Activated T-helper 1 cell treated with anti-CD3 and anti-CD28 coated beads, Interleukin-12 subunit alpha, Interleukin-12 subunit beta, Interleukin-2, Interleukin-4 antibody, amounts not matched to agents 30 ng/mL and 10 ng/mL and 1 ng/mL, durations not matched to agents 14 hours and 24 hours and 36 hours (primary cell): ENCODE data around the gene IQSEC1. TPM values are rescaled to one million over a fixed set of nuclear protein-coding genes. Genes with fewer than 3 reads are reported as not detected.

ENCODE experiments used
- DNase-seq: peaks from one replicate; pipeline ENCODE4 v3.0.0; 2021; ENCODE audit warnings: low spot score
- H3K27ac Mint-ChIP-seq: one replicate; pipeline ENCODE4 v1.8.0; 2021; ENCODE audit warnings: mild to moderate bottlenecking, mixed read lengths
- H3K27me3 Mint-ChIP-seq: one replicate; pipeline ENCODE4 v1.8.0; 2022; ENCODE audit warnings: mild to moderate bottlenecking, moderate library complexity, mixed read lengths; ENCODE audit not compliant: insufficient read depth
- H3K36me3 Mint-ChIP-seq: one replicate; pipeline ENCODE4 v1.8.0; 2021; ENCODE audit warnings: low read depth, mixed read lengths
- H3K4me1 Mint-ChIP-seq: one replicate; pipeline ENCODE4 v1.8.0; 2021; ENCODE audit warnings: low read depth, mixed read lengths
- H3K4me3 Mint-ChIP-seq: one replicate; pipeline ENCODE4 v1.8.0; 2021; ENCODE audit warnings: mild to moderate bottlenecking, moderate library complexity, mixed read lengths
- H3K9me3 Mint-ChIP-seq: one replicate; pipeline ENCODE4 v1.8.0; 2021; ENCODE audit warnings: mixed read lengths
- intact Hi-C: fragments of 100-400 bp; cut with micrococcal nuclease; formaldehyde crosslinking; loops from one replicate; pipeline ENCODE4 v1.15.1; 2024
- total RNA-seq: library from RNA; stranded (reverse); gene quantifications from 2 replicates; pipeline ENCODE4 v1.2.3, GENCODE V29; 2022

Gene IQSEC1
- total RNA-seq, 1 donor from 2014 or later: 31.4 TPM

- peaks cover 41% of the 10 kb centered on the region for H3K27me3 Mint-ChIP-seq
- H3K4me1 Mint-ChIP-seq: no peaks in the 10 kb centered on the region
- no peaks in the 10 kb centered on the region for H3K36me3 Mint-ChIP-seq
- H3K4me3 Mint-ChIP-seq: no peak overlapping the region
- no peak for DNase-seq
- H3K9me3 Mint-ChIP-seq: no peaks in the 10 kb centered on the region
- H3K27ac Mint-ChIP-seq: no peak overlapping the region
- intact Hi-C loops: no loop called here
Observed at GRCh38 chr3:13077431-13078162, 4.4 kb upstream of the IQSEC1 start.

- intact Hi-C loops: no loop called here
- Mint-ChIP-seq H3K36me3 (no peaks in the 10 kb centered on the region), H3K27ac (no peak overlapping the region), H3K9me3 (no peaks in the 10 kb centered on the region), H3K4me1 (peaks cover 2% of the 10 kb centered on the region), H3K27me3 (peaks cover 38% of the 10 kb centered on the region), H3K4me3 (no peak overlapping the region)
- DNase-seq: no peak
Observed at GRCh38 chr3:13075986-13076654, 2.9 kb upstream of the IQSEC1 start.

GRCh38 chr3:13075318-13075717 is 2.1 kb upstream of the IQSEC1 start:
- intact Hi-C loops: no loop called here
- H3K27me3 Mint-ChIP-seq: peaks cover 37% of the 10 kb centered on the region
- H3K27ac Mint-ChIP-seq: no peak overlapping the region
- no peak for DNase-seq
- no peak overlapping the region for H3K4me3 Mint-ChIP-seq
- H3K9me3 Mint-ChIP-seq: no peaks in the 10 kb centered on the region
- no peaks in the 10 kb centered on the region for H3K36me3 Mint-ChIP-seq
- H3K4me1 Mint-ChIP-seq: peaks cover 10% of the 10 kb centered on the region

GRCh38 chr3:13074006-13074375 is 762 bp upstream of the IQSEC1 start:
- Mint-ChIP-seq H3K36me3 (peaks cover 2% of the 10 kb centered on the region), H3K9me3 (no peaks in the 10 kb centered on the region), H3K27ac (peak overlapping the region; percentile 38), H3K27me3 (peaks cover 33% of the 10 kb centered on the region), H3K4me3 (peak overlapping the region; percentile 57), H3K4me1 (peaks cover 23% of the 10 kb centered on the region)
- intact Hi-C loops: loop anchor here (5.0 kb wide), 1 partner anchor 107 kb away; no protein-coding TSS in a partner anchor
- DNase-seq: no peak

GRCh38 chr3:13072600-13073325 is 466 bp downstream of the IQSEC1 start:
- no peak for DNase-seq
- H3K4me3 Mint-ChIP-seq: peak overlapping the region; percentile 84
- H3K9me3 Mint-ChIP-seq: no peaks in the 10 kb centered on the region
- H3K27me3 Mint-ChIP-seq: peaks cover 33% of the 10 kb centered on the region
- H3K4me1 Mint-ChIP-seq: peaks cover 32% of the 10 kb centered on the region
- H3K27ac Mint-ChIP-seq: peak overlapping the region; percentile 68
- peaks cover 2% of the 10 kb centered on the region for H3K36me3 Mint-ChIP-seq
- intact Hi-C loops: loop anchor here (1.0 to 5.0 kb wide), 4 partner anchors 57 to 105 kb away; no protein-coding TSS in a partner anchor

- Mint-ChIP-seq H3K27me3 (peaks cover 30% of the 10 kb centered on the region), H3K9me3 (no peaks in the 10 kb centered on the region), H3K27ac (no peak overlapping the region), H3K4me1 (peaks cover 32% of the 10 kb centered on the region), H3K36me3 (peaks cover 2% of the 10 kb centered on the region), H3K4me3 (peak overlapping the region; percentile 84)
- intact Hi-C loops: loop anchor here (2.0 to 5.0 kb wide), 3 partner anchors 61 to 105 kb away; no protein-coding TSS in a partner anchor
- no peak for DNase-seq
Observed at GRCh38 chr3:13072239-13072599, 1.0 kb downstream of the IQSEC1 start.

GRCh38 chr3:13071695-13072094 is 1.5 kb downstream of the IQSEC1 start:
- Mint-ChIP-seq H3K9me3 (no peaks in the 10 kb centered on the region), H3K4me3 (peak overlapping the region; percentile 47), H3K36me3 (peaks cover 2% of the 10 kb centered on the region), H3K27me3 (peaks cover 25% of the 10 kb centered on the region), H3K27ac (no peak overlapping the region), H3K4me1 (peaks cover 32% of the 10 kb centered on the region)
- intact Hi-C loops: loop anchor here (2.0 to 5.0 kb wide), 3 partner anchors 61 to 104 kb away; no protein-coding TSS in a partner anchor
- no peak for DNase-seq

- Mint-ChIP-seq H3K27me3 (peaks cover 18% of the 10 kb centered on the region), H3K4me1 (peaks cover 40% of the 10 kb centered on the region), H3K9me3 (no peaks in the 10 kb centered on the region), H3K36me3 (peaks cover 2% of the 10 kb centered on the region), H3K4me3 (peak overlapping the region; percentile 55), H3K27ac (peak overlapping the region; percentile 93)
- DNase-seq: no peak
- intact Hi-C loops: loop anchor here (5.0 kb wide), 1 partner anchor 103 kb away; no protein-coding TSS in a partner anchor
Observed at GRCh38 chr3:13070391-13071070, 2.7 kb downstream of the IQSEC1 start.

GRCh38 chr3:13069495-13069894 is 3.7 kb downstream of the IQSEC1 start:
- peak; percentile 59 for DNase-seq
- H3K9me3 Mint-ChIP-seq: no peaks in the 10 kb centered on the region
- H3K36me3 Mint-ChIP-seq: peaks cover 2% of the 10 kb centered on the region
- peak overlapping the region; percentile 55 for H3K4me3 Mint-ChIP-seq
- H3K27me3 Mint-ChIP-seq: peaks cover 10% of the 10 kb centered on the region
- peak overlapping the region; percentile 93 for H3K27ac Mint-ChIP-seq
- peaks cover 40% of the 10 kb centered on the region for H3K4me1 Mint-ChIP-seq
- intact Hi-C loops: no loop called here

GRCh38 chr3:13068269-13069010 is 4.8 kb downstream of the IQSEC1 start:
- intact Hi-C loops: no loop called here
- H3K9me3 Mint-ChIP-seq: no peaks in the 10 kb centered on the region
- DNase-seq: no peak
- H3K4me3 Mint-ChIP-seq: no peak overlapping the region
- peaks cover 40% of the 10 kb centered on the region for H3K4me1 Mint-ChIP-seq
- no peaks in the 10 kb centered on the region for H3K27me3 Mint-ChIP-seq
- H3K36me3 Mint-ChIP-seq: peaks cover 2% of the 10 kb centered on the region
- peak overlapping the region; percentile 93 for H3K27ac Mint-ChIP-seq

GRCh38 chr3:13067778-13068177 is 5.5 kb downstream of the IQSEC1 start:
- Mint-ChIP-seq H3K27ac (no peak overlapping the region), H3K9me3 (no peaks in the 10 kb centered on the region), H3K4me1 (peaks cover 40% of the 10 kb centered on the region), H3K4me3 (no peak overlapping the region), H3K36me3 (peaks cover 3% of the 10 kb centered on the region), H3K27me3 (no peaks in the 10 kb centered on the region)
- DNase-seq: no peak
- intact Hi-C loops: no loop called here

- Mint-ChIP-seq H3K9me3 (no peaks in the 10 kb centered on the region), H3K27me3 (no peaks in the 10 kb centered on the region), H3K27ac (peak overlapping the region; percentile 44), H3K4me1 (peaks cover 40% of the 10 kb centered on the region), H3K36me3 (peaks cover 3% of the 10 kb centered on the region), H3K4me3 (no peak overlapping the region)
- no peak for DNase-seq
- intact Hi-C loops: no loop called here
Observed at GRCh38 chr3:13066834-13067233, 6.4 kb downstream of the IQSEC1 start.
